ENCODE measurements around the gene STK32C.
"Not testable (repeated sequence)": the region's sequence is repeated elsewhere in the genome, so short reads cannot be mapped to it uniquely, and the experiment has no call there.

STK32C gene

GRCh38 chr10:132163278-132163765 lies 144.4 kb downstream of the STK32C start:
- in situ Hi-C loops (cut with MboI; ENCODE audit: low sequenced_read_pairs), result no loop called here

GRCh38 chr10:132162590-132163277 lies 145.0 kb downstream of the STK32C start:
- in situ Hi-C loops (cut with MboI; ENCODE audit: low sequenced_read_pairs), result no loop called here

- in situ Hi-C loops (cut with MboI; ENCODE audit: low sequenced_read_pairs), result no loop called here
These were observed 145.7 kb downstream of the STK32C start for GRCh38 chr10:132162021-132162531.

GRCh38 chr10:132160834-132161622 lies 146.7 kb downstream of the STK32C start:
- in situ Hi-C loops (cut with MboI; ENCODE audit: low sequenced_read_pairs), result not testable (repeated sequence)

GRCh38 chr10:132160231-132160630 lies 147.5 kb downstream of the STK32C start:
- in situ Hi-C loops (cut with MboI; ENCODE audit: low sequenced_read_pairs), result not testable (repeated sequence)

GRCh38 chr10:132159302-132160230 lies 148.2 kb downstream of the STK32C start:
- in situ Hi-C loops (cut with MboI; ENCODE audit: low sequenced_read_pairs), result not testable (repeated sequence)

GRCh38 chr10:132158823-132159222 lies 148.9 kb downstream of the STK32C start:
- in situ Hi-C loops (cut with MboI; ENCODE audit: low sequenced_read_pairs), result no loop called here

- in situ Hi-C loops (cut with MboI; ENCODE audit: low sequenced_read_pairs), result no loop called here
These were observed 149.5 kb downstream of the STK32C start for GRCh38 chr10:132158122-132158741.
